SIG-M5 treated with dmso at 0.1 percent for 504 hours (cell line): ENCODE results near the gene ZBTB20.
A peak's percentile ranks its signal among the peaks of the same experiment; 100 is the strongest.
"Not testable (repeated sequence)": the region's sequence is repeated elsewhere in the genome, so short reads cannot be mapped to it uniquely, and the experiment has no call there.

Source experiments
- DNase-seq: peaks from one replicate; lab custom pipeline; 2025; ENCODE audit not compliant: unreplicated experiment; lab: John Stamatoyannopoulos, UW

Gene ZBTB20

DNA sequence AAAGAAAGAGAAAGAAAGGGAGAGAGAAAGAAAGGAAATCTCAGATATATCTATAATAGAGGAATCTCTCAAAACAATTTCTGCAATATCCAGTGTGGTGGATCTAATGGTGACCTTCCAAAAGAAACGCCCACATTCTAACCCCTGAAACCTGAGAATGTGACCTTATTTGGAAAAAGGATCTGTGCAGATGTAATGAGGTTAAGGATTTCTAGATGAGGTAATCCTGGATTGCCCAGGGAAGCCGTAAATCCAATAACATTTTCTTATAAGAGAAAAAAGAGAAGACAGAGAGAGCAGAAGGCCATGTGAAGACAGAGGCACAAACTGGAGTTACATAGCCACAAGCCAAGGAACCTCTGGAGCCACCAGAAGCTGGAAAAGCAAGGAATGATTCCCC lies 307.6 kb downstream of the ZBTB20 start:
- DNase-seq = no peak

DNA sequence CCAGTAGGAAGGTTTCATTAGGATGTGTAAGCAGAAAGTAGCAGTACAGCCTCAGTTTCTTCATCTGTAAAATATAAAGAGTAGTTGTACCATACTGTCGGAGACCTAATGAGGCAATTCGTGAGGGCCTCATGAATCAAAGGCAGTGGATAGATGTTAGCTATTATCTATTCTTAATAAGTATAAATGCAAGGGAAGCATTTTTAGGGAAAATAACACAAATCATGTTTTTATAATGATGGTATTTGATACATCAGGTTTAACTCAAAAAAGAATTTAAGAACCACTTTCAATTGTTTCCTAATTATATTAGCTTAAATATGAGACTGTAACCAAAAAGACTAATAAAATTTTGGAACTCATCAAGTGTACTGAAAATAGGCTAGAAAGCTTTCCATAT lies 309.1 kb downstream of the ZBTB20 start:
- no peak for DNase-seq

- no peak for DNase-seq
Measured at GRCh38 chr3:114834175-114834940, 312.7 kb downstream of the ZBTB20 start.

- no peak for DNase-seq
Measured at GRCh38 chr3:114831861-114832260, 315.2 kb downstream of the ZBTB20 start.

DNA sequence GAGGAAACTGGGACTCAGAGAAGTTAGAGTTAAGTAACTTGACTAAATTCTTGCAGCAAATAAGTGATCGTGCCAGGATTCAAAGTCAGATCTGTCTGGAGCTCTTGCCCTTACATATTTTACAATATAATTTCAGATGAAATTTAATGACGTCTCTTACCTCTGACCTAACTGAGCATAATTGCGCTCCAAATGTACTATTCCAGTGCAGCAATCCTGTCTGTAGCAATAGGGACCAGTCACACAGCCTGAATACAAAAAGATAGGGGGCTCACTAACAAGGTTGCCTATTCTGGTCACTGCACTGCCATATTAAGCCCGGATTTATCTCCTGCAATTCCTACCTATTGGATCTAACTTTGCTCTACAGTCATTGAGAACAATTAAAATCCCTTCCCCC lies 316.4 kb downstream of the ZBTB20 start:
- no peak for DNase-seq

DNA sequence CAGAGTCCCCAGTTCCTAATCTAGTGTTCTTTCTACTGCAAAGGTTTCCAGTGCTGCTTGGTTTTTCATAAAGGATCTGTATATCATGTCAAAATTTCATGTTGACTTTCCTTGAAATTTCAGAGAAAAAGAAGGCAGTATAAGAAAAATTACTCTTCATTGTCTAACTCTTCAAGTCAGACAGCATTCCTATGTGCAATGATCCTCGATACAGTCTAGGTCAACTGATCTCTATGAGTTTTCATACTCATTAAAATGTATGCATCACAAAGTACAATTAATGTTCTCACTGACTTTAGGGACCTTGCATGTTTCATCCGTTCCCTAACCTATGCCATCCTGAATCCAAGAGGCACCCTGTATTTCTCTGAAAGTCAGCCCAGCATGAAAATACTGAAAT lies 317.3 kb downstream of the ZBTB20 start:
- no peak for DNase-seq

GRCh38 chr3:114827495-114827894 lies 319.6 kb downstream of the ZBTB20 start:
- DNase-seq = peak; percentile 55

DNA sequence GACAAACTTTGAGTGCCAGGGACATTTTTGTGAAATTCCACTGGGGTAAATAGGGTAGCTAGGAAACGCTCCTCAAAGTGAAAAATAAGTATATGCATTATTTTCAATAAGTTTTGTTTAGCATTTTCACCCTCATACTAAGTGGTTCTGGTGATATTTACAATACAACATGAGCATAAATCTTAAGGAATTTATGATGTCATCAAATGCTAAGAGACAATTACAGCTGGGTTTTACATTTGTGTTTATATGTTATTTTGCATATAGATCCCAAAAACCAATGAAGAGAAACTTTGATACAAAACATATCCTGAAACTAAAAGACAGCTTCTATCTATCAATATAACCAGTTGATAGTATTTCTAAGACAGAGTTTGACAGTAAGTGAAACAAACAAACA lies 323.1 kb downstream of the ZBTB20 start:
- DNase-seq = no peak

DNA sequence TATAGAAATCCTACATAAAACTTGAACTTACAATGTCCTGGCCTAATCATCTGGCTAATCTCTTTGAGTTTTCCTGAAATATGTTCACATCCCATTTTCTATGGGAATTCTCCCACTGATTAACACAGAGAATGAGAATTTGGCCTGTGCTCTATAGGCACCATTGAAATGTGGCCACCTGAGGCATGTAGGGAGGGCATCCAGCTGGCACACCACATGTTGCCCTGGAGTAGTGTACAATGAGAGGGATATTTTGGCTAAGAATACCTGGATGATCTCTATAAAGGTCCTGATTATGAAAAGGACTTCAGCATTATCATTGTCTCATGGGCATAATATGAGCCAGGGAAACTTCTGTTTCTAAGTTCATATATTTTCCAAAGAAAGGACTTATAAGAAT lies 324.0 kb downstream of the ZBTB20 start:
- DNase-seq = no peak

- no peak for DNase-seq
Measured at GRCh38 chr3:114816052-114816451, 331.0 kb downstream of the ZBTB20 start.

- not testable (repeated sequence) for DNase-seq
Measured at GRCh38 chr3:114812541-114813238, 334.4 kb downstream of the ZBTB20 start.

DNA sequence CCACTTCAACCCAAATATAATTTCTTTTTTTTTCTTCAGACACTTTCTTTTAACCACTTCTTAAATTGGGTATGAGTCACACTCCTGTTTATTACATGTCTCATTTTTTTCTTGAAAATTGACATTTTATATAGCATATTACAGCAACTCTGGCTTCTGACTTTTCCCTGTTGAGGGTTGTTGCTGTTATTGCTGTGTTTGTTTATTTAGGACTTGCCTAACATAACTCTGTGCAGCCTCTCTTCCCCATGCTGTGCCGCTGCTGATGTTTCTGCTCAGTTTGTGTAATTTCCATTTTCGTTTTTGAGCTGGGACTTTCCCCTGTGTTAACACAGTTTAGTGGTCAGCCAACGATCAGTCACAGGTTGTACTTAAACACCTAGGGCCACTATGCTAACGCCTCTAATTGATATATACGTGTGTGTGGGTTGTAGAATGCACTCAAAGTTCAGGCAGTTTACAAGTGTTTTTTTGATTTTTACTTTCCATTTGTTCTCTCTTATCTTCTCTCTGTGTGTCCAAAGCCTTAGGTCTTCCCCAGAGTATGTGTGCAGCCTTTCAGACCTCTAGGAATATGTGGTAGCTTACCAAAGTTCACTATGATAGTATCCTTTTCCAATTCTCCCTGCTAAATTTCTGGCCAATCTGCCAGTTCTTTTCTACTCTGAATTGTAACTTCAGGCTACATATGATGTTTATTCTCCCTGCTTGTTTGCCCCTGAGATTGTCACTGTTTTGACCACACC lies 337.2 kb downstream of the ZBTB20 start:
- DNase-seq = no peak

- no peak for DNase-seq
Measured at GRCh38 chr3:114804099-114804498, 343.0 kb downstream of the ZBTB20 start.

DNA sequence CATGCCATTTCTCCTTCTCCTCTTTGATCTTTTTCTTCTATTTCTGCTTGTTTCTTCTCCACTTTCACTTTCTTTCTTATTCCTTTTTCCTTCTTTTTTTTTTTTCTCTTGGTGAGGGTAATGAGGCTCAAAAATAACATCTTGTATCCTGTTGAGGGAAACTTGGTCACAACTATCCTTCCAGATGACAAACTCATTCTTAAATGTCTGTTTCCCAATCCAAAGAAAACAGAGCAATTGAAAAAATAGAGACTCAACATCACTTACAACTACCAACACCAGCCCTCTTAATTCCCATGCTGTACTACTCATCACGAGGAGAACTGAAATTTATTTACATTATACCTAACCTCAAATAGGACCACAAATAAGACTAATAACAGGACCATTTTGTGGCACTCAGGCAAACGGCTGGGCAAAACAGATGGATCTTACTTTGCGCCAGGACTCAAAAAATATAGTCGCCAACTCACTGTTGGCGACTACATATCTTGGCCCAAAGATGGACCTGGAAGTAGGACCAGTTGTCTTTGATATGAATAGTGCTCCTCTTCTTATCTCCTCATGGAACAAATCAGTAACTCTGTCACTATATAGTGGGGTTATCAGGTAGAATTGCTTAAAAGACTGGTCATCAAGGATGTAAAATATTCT lies 343.9 kb downstream of the ZBTB20 start:
- DNase-seq = no peak

DNA sequence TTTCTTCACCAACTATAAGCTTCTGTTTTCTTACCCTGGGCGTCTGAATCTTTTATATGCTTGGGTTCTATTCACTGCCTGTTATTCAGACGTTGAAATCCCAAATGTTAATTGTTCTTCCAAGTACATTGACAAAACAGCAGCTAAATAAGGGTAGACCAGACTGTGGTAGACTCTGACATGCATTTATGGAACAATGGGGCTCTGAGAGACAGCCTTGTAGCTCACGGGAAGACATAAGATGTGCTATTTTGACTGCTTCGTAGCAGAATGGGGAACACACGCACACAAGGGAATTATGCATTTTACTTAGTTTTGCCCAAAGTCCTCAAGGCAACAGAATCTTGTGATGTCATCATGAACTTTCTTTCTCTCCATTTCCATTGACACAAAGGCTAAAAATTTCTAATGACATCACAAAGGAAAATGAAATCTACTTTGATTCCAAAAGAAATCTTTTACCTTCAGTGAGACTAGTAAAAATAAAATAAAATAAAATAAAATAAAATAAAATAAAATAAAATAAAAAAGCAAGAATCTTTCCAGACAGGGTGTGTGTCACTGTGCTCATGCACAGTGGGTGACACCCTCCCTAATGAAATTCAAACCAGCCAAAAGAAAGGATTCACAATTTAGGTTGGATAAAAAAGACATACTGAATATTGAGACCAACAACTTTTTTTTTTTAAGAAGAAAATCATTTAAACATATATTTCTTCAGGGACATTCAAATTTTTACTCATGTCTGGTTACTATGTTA lies 346.6 kb downstream of the ZBTB20 start:
- DNase-seq = no peak

DNA sequence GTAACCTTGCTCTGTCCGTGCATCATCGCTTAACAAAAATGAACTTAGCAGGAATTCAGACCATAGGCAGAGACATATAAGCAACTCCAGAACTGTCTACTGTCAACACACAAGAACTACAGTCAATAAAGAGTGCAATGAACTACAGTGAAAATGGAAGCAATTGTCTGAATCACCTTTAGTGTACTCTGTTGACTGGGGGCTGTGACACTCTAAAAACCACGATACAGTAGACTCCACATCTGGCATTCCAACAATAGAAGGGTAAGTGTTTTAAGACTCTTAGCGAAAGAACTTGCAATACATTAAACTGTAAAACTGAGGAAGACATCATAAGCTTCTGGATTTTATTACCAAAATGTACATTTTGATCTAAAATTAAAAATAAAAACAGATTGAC lies 347.3 kb downstream of the ZBTB20 start:
- DNase-seq = no peak

DNA sequence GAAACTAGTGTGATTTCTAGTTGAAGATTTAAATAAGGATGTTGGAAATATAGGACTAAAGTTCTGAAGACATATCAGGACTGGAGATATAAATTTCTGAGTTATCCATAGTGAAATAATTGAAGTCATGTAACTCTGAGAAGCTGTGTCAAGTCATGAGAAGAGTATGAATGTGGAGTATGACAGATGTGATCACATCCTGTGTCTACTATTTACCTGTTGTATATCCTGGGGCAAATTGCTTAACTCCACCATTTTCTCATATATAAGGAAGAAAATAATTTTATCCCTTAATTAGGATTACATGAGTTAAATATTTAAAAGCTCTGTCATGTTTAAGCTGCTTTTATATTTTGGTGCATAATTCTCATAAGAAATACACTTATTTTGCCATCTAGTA lies 350.3 kb downstream of the ZBTB20 start:
- DNase-seq = no peak

DNA sequence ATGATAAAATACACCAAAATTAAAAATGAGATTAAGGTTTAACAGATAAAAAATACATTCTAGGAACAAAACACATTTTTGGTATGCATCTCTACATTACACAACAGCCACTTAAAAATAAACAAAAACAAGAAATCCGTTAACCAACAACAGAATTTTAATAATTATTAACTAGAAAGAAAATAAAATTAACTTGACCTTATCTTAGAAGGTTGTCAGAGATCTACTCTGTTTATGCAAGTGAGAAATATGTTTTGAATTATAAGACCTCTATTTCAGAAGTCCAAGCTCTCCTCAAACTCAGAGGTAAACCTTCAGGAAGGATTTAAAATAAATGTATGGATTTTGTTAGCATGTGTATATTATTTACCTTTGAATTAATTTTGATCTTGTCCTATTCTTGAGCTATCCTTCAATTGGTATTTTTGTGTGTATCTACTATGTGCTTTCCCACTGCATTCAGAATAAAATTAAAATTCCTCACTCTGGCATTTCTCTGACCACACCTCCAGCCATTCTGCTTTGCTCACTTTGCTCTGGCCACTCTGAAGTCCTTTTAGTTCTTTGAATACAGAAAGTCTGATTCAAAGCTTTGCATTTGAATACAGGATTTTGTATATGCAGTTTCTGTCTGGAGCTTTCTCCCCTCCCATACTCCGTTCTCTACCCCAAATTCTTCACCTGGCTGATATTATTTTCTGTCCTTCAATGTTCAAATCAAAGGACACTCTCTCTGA lies 352.0 kb downstream of the ZBTB20 start:
- no peak for DNase-seq

GRCh38 chr3:114792159-114792918 lies 354.7 kb downstream of the ZBTB20 start:
- no peak for DNase-seq
